NAMALWA (cell line): ENCODE data around the gene LRRC51.
A peak's percentile ranks its signal among the peaks of the same experiment; 100 is the strongest.

Experiments used
- DNase-seq: peaks from one replicate; pipeline ENCODE4 v3.0.0-alpha.2; 2015; ENCODE audit warnings: low spot score

Gene LRRC51

DNA sequence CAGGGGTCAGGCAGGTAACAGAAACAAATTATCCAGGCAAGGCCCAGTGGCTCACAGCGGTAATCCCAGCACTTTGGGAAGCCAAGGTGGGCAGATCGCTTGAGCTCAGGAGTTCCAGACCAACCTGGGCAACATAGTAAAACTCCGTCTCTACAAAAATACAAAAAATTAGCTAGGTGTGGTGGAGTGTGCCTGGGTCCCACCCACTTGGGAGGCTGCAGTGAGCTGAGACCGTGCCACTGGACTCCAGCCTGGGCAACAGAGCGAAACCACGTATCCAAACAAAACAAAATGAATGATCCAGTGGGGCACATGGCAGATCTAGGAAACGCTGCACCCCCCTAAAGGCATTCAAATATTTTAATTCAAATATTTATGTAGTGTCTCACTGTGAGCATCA is 10.2 kb upstream of the LRRC51 start:
- DNase-seq, result no peak

DNA sequence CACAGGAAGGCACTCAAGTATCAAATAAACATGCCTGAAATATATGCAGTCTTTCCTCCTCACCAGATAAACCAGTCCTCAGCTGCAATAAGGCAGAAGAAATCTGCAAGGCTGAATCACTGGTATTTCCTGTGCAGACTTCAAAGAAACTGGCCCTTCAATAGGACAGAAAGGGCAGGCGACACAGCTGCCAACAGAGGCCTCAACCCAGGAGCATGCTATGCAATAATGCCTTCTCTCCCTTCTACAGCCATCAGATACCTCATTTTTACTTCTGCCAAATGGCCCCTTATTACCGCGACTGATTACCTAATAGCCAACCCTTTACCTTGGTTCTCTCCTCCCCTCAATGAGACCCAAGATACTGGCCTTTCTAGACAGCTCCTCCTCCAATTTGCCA is 8.3 kb upstream of the LRRC51 start:
- DNase-seq, result peak; percentile 60

DNA sequence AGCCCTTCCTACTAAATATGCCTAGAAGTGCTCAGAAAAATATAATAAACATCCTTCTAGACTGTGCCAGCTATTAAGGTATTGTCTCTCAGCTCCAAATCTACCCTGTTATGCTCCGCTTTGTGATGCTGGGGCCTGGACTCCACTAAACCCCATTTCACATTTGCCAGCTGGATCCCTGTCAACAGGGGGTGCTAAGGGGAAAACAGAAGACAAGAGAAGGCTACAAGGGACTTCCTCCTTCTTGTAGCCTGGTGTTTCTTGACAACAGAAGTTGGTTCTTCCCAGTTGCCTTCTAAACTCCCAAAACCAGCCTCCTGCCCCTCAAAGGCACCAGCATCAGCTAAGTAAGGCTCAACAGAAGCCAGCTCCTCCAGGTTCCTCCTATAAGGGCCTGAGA is 5.5 kb upstream of the LRRC51 start:
- DNase-seq, result peak; percentile 65

DNA sequence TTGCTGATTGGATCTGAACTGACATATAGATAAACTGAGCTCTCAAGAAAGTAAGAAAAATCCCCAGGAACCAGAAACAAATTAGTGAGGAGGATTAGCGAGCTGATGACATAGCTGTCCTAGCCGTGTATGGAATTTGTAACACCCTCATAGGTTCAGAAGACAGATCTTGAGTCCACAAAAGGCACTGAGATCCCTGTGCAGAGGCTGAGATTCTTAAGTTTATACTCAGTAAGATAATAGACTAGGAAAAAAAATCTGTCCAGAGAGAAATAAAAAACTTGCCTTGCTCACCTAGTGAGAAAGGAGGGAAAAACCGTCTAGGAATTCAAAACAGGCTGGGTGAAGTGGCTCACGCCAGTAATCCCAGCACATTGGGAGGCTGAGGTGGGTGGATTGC is 4.9 kb upstream of the LRRC51 start:
- no peak for DNase-seq

DNA sequence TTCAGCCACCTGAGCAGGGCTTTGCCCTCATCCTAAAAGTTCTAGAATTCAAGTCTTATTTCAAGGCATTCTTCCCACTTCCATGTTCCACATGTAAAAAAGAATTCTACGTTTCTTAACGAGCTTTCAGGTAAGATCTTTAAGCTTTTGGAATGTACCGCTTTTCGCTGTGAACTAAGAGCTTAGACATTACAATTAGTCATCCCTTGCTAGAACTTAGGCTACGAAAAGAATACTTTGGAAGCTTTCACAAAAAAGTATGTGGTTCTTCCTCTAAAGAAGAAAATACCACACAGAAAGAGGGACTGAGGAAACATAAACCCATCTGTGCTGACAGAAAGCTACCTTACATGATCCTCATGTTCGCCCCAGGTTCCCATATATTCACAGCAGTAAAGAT is 2.2 kb upstream of the LRRC51 start:
- no peak for DNase-seq

DNA sequence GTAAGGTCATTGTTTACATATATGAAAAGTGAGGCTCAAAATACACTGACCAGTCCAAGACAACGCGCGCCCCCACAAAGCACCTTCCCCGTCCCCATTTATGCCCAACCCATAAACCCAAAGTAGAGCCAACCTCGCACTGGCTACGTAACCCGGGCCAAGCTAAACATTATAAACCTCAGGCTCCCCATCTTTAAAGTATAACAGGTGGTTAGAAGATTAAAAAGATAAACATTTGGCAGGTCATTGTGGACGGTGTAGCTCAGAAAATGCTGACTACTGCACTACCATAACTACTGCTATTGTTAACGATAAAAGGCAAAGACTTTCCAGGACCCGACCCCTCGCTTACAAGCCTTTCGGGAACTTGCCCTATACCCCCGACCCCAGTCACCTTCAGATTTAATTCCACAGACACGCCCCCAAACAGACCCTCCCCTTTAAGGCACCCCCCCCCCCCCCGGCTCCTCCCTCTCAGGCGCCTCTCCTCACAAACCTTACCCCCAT is 778 bp upstream of the LRRC51 start:
- no peak for DNase-seq

DNA sequence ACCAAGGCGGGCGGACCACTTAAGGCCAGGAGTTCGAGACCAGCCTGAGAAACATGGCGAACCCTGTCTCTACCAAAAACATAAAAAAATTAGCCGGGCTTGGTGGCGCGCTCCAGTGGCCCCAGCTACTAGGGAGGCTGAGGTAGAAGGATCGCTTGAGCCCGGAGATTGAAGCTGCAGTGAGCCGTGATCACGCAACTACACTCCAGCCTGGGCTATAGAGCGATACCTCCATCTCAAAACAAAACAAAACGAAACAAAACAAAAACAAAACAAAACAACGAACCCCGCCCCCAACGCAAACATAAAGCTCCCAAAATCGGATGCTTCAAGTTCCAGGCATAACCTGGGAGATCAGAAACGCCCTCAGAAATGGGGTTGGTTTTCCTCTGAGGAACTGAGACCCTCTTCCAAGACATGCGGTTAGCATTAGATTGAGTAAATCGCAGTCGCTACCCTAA is 564 bp downstream of the LRRC51 start:
- DNase-seq, result no peak

DNA sequence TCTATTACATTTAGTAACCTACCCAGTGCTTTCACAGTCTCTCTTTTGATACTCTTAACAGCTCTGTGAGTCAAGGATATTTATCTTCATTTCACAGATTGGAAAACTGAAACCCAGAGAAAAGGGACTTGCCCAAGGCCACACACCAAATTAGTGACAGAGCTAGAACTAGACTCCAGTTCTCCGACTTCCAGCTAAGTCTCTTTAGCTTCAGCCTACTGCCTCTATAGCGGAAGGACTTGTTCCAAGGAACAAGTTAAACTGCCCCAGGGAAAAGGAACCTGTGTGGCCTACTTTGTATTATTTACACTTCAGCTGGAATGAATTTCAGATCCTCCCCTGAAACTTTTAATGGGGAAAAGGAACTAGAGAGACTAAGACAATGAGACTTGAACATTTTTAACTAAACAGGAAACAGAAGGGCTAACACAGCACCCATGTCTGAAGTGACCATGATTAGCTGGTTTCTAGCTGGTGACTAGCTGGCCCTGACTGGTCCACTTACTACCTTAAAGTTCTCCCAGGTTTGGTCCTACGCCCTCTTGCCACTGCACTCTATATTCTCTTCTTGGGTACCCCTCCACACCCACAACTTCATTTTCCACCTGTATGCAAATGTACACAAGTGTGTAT is 1.3 kb downstream of the LRRC51 start:
- DNase-seq, result no peak

DNA sequence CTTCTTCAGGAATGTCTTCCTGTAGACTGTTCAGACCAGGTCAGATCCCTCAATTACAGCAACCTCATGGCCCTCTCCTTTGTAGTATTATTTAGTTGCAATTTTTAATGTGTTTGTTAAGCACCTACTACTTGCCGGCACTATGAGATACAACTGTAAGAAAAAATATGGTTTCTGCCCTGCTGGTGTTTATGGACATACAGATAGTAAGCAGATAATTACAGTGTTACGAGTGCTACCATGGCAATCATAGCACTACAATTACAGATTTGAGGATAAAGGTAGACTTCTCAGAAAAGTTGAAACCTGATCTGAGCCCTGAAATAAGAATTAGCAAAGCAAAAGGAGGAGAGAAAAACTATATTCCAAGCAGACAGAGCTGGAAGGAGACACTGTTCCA is 2.8 kb downstream of the LRRC51 start:
- DNase-seq, result no peak

DNA sequence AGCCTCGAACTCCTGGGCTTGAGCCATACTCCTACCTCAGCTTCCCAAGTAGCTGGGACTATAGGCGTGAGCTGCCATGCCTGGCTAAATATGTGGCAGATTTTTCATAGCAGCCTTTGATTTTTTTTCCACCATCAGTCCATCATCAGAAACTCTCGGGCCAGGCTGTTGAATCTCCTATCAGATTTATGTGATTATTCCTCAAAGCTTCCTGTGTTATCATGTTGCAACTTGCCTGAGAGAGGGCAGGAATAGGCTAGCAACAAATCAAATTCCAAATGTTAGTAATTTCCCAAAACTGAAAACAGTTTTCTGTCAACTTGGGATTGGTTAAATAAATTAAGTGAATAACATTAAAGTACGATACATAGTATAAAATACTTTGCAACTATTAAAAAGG is 3.4 kb downstream of the LRRC51 start:
- no peak for DNase-seq

DNA sequence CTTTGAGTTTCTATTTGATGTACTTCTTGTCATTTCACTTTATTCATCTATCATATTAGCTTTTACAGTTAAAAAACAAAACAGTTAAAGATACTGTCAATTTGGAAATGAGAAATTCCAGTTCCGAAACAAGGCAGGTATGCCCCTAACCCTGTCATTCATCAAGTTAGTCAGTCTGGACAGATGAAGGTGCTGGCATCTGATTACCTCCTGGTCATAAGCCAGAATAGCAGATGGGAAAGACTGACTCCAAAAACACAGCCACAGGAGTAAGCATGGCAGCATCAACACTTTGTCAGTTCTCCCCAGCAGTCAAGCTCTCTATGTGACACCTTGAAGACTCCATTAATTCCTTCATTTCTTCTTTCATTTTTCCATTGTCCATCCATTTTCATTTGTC is 4.3 kb downstream of the LRRC51 start:
- DNase-seq, result no peak

DNA sequence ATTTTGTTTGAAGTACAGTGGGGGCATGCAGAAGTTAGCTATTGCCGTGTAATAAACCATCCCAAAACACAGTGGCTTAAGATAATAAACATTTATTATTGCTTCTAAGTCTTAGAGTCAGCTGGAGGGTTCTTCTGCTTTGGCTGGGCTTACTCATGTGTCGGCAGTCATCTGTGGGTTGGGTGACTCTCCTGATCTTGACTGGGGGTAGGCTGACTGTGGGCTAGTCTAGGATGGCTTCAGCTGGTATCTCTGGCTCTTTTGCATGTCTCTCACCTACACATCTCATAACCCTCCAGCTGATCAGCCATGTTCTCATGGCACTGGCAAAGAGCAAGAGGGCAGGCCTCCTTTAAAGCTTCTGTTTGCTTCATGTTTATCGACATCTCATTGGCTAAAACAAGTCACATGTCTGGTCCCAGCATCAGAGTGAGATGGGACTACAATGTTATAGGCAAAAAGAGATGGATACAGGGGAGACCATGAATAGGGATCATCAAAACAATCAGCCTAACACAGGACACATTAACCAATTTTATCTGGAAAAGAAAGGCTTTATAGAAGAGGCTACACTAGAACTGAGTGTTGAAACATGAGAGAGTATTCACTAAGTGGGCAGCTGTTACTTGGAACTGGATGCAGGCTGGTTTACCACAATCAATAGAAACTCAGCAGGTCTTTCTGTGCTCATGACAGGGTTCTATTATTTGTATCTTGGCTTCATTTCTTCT is 5.1 kb downstream of the LRRC51 start:
- DNase-seq, result no peak

DNA sequence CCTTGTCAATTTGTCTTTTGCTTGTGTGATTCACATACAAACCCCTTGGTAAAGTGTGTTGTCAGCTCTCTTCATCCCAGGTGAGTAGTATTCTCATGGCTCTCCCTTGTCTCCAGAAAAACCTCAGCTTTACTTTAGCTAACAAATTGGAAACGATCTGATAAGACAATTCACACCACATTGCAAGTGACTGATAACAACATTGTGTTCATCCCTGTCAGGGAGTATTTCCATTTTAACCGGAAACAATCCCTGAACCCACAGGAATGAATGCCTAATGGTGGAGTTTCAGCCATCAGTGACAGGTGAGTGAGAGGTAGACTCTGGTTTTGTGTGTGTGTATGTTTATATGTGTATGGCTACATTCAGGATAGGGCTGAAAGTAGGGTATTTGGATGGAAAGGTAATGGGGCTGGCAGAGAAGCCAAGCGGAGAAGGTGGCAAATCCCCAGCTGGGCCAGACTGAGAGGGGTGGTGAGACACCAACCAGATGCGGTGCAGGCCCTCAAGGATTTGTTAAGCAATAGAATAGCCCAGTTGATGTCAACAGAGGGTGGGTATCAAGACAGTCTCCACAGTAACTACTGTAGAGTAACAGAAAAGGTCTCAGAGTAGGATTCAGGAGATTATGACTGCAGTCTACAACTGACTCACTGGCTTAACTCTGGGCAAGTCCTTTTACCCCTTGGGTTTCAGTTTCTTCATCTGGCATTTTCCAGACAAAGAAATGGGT is 7.6 kb downstream of the LRRC51 start:
- DNase-seq, result no peak

DNA sequence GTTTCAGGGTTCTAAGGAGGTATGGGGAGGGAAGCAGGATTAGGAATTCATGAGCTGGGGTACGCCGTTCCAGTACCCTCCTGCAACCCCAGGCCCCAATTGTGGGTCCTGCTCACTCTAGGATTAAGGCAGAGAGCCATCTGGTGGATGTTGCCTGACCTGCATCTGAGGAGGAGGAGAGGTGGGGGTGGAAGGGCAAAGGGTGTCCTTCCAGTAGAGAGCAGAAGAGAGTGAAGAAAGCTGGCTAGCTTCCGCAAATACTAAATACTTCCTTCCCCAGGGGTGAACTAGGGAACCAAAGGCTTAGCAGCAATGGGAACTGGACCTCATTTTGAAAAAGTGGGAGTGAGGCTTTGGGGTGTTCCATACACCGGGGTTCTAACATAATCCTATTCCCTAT is 10.6 kb downstream of the LRRC51 start:
- peak; percentile 92 for DNase-seq

DNA sequence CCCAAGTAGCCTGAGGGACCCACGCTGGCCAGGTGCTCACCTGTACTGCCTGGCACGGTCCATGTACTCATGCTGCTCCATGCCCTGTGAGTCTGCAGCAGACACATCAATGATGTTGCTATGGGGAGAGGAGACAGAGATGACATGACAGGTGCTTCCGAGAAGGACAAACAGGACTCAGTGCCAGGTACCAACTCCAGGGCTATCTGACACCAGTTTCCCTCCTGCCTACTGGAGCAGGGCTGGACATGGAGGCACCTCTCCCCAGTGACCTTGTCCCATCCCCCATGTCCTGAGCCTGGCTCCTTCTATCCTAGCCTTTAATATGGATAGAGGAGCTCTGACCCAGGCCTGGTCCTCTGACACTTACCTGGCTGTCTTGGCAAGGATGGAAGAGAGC is 18.1 kb downstream of the LRRC51 start:
- DNase-seq, result no peak

DNA sequence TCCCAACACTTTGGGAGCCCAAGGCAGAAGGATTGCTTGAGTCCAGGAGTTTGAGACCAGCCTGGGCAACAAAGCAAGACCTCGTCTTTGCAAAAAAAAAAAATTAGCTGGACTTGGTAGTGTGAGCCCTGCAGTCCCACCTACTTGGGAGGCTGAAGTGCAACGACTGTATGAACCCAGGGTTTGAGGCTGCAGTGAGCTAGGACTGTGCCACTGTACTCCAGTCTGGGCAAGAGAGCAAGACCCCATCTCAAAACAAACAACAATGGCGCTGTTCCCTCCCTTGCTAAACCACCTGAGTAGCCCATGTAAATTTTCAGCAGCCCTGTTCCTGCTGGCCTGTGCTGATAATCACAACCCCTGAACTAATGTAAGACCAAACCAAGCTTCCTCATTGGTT is 19.4 kb downstream of the LRRC51 start:
- no peak for DNase-seq

DNA sequence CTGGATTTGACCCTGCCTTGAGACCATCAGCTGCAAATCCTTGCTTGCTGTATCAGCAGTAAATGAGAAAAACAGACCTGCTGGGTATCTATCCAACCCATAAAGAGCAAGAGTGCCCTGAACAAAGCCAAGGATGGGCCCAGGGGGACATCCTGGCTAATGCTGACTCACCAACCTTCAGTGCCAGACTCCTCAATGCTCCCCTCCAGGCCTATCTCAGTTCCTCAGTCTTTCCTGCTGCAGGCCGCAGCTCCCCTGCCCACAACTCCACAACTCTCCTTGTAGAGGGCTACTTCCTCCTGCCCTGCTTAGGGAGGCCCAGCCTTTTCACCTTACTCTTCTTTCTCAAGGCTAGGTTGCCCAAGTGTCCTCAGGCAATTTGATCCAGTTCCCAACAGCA is 19.8 kb downstream of the LRRC51 start:
- DNase-seq, result no peak

DNA sequence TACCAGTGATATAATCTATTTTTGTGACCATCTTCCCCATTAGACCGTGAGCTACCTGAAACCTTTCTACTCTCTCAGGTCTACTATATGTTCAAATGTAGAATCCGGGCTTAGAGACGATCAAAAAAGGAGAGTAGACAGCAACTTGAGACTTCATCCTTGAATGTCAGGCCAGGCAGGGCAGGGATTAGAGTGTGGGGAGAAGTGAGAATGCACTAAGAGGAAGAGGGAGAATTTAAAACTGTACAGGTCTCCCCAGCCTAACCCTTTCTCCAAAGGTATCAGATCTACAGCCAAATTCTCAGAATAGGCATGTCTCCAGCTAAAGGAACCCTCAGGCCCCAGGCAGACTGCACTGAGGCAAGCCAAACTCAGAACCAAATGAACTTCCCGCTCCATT is 21.5 kb downstream of the LRRC51 start:
- no peak for DNase-seq

DNA sequence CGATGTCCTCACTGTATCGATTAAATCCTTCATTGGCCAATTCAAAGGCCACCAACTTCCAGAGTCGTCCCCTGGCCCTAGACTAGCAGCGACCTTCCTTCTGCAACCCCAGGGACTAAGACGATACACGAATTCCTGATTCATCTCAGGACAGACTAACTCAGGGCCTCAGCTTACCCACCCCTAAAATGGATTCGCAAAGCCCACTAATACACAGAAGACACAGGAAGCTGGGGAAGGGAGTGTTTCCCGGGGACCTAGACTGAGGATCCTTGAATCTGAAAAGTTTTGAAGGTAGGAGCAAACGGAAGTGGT is 21.9 kb downstream of the LRRC51 start:
- DNase-seq, result no peak

DNA sequence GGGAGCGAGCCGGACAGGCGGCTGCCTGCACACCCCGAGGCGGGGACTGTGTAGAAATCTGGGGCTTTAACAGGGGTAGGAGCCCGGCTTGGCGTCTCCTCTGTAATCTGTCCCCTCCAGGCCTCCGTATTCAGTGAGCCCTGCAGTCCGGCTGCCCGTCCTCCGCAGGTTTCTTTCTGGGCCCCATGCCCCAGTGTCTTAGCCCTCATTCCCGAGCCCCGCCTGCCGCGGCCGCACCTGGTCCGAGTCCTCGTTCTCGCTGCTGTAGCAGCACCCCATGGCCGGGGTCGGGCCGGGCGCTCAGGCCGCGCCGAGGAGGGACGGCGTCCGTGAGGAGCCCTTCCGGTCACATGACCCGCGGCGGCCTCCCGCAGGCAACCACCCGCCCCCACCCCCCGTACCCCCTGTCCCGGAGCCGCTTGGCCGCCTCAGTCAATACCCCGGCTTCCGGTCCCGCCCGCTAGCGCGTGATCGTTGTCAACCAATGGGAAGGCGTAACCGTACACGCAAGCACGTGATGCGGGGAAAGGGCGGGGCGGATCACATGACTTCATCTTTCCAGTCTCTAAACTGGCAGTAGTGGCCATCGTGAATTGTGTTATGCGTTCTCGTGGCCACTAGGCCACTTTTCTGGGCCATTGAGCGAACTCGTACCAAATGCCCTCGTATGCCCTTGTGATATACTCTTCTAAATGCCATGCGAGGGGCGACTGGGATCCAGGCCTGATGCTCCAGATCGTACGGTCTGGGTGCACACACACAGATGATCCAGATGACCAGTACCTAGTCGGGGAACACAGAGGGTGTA is 22.5 kb downstream of the LRRC51 start, which contains the start of gene LAMTOR1:
Gene LAMTOR1, minus strand, starts transcription at position 352 of the 808 bp plus-strand sequence. Its CDS starts 73 bp downstream, at position 279.
- peak; percentile 99 for DNase-seq

DNA sequence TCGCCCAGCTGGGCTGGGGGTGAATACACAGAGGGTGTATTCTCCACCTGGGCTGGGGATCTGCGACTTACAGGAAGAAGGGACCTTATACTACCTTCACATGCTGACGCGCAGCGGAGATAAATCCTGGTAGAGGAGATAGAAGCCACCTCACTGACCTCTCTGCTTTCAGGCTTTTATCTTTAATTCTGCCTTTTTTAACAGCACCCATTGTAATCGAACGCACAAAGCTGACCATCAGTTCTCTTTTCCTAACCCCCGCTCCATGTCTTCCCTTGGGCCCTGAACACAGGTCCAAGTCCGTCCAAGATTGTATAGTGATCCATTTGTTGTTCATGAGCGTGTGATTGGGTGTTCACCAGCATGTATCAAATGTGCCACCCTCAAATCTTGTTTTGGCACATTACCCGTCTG is 23.1 kb downstream of the LRRC51 start:
- DNase-seq, result no peak

DNA sequence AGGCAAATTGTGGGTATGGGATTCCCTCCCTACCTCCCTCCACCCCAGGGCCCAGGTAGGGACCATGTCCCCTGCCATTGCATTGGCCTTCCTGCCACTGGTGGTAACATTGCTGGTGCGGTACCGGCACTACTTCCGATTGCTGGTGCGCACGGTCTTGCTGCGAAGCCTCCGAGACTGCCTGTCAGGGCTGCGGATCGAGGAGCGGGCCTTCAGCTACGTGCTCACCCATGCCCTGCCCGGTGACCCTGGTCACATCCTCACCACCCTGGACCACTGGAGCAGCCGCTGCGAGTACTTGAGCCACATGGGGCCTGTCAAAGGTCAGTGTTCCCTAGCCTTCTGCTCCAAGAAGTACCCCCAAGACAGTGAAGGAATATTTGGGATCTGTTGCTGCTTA is 25.2 kb downstream of the LRRC51 start, which contains the start of gene TOMT:
Gene TOMT, plus strand, starts transcription at position 37 of the 400 bp plus-strand sequence. Its CDS starts 28 bp downstream, at position 65.
- no peak for DNase-seq
